GM21723 (cell line): ENCODE measurements around the gene GTF3C6.
"Not testable (repeated sequence)": the region's sequence is repeated elsewhere in the genome, so short reads cannot be mapped to it uniquely, and the experiment has no call there.

Experiments
- ATAC-seq: cut with Tn5 transposase; IDR thresholded peaks from one replicate; pipeline ENCODE4 v1.9.1; 2021; ENCODE audit warnings: mild to moderate bottlenecking, moderate library complexity; ENCODE audit not compliant: unreplicated experiment

Gene GTF3C6

DNA sequence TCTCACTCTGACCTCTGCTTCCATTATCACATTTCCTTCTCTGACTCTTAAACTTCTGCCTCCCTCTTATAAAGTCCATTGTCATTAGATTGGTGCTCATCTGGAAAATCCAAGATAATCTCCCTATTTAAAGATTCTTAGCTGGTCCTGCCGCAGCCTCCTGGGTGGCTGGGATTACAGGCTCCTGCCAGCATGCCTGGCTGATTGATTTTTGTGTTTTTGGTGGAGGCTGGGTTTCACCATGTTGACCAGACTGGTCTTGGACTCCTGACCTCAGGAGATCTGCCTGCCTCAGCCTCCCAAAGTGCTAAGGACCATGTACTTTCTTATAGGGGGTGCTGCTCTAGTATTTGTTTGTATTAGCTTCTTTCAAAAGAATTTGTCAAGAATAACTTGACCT lies 18.1 kb downstream of the GTF3C6 start:
- ATAC-seq: no peak

DNA sequence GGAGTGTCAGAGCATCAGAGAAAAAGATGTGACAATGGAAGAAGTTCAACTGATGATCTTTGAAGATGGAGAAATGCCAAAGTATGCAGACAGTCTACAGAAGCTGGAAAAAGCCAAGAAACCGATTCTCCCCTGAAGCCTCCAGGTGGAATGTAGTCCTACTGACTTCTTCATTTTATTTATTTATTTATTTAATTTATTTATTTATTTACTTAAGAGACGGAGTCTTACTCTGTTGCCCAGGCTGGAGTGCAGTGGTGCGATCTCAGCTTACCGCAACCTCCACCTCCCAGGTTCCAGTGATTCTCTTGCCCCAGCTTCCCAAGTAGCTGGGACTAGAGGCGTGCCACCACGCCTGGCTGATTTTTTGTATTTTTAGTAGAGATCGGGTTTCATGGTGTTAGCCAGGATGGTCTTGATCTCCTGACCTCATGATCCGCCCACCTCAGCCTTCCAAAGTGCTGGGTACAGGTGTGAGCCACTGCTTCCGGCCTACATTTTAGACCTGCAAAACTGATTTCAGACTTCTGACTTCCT lies 21.1 kb downstream of the GTF3C6 start:
- ATAC-seq: no peak

DNA sequence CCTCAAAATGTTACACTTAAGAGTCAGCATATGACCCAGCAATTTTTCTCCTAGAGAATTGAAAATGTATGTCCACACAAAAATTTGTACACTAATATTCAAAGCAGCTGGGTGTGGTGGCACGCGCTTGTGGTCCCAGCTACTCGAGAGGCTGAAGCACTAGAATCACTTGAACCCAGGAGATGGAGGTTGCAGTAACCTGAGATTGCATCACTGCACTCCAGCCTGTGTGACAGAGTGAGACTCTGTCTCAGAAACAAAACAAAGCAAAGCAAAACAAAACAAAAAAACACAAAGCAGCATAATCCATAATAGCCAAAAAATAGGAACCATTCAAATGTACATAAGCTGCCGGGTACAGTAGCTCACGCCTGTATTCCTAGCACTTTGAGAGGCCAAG lies 21.7 kb downstream of the GTF3C6 start:
- ATAC-seq: no peak

DNA sequence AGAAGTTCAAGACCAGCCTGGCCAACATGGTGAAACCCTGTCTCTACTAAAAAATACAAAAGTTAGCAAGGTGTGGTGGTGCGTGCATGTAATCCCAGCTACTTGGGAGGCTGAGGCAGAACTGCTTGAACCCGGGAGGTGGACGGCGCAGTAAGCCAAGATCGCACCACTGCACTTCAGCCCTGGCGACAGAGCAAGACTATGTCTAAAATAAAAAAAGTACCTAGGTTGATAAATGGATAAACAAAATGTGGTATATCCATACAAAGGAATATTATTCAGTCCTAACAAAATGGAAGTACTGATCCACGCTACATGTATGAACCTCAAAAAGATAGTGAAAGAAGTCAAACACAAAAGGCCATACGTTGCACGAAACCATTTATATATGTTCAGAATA lies 22.1 kb downstream of the GTF3C6 start:
- no peak for ATAC-seq

DNA sequence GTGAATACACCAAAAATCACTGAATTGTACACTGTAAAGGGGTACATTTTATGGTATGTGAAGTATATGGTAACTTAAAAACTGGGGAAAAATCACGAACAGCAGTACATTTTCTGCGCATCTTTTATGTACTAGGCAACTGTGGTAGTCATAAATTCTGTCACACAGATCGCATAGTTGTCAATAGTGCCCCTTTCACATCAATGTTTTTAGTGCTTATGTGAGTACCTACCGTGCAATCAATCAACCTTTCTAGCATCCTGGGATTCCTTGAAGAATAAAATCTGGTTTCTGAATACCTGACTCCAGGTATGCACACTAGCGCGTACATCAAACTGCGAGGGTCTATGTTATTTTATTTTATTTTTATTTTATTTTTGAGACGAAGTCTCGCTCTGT lies 22.7 kb downstream of the GTF3C6 start:
- no peak for ATAC-seq

DNA sequence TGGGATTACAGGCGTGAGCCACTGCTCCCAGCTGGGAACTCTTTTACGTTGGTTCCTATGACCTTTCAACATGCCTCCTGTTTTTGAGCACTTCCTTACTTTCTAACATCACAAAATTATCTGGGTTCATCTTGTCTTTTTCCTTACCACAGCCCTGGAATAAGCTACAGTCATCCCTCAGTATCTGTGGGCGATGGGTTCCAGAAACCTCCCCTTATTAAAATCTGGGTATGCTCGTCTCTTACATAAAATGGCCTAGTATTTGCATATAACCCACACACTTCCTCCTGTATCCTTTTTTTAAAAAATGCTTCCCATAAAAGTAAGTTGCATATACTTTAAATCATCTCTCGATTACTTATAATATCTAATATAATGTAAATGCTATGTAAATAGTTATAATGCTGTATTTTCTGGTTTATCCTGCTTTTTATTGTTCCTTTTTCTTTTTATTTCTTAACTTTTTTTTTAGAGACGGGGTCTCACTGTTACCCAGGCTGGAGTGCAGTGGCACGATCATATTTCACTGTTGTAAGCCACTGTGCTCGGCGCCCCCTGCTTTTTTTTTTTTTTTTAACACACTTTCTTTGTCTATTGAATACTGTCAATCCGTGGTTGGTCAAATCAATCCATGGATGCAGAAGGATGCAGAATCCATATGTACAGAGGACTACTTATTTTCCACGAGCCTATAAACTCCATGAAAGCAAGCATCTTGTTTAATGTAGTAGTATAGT lies 32.5 kb downstream of the GTF3C6 start:
- no peak for ATAC-seq

DNA sequence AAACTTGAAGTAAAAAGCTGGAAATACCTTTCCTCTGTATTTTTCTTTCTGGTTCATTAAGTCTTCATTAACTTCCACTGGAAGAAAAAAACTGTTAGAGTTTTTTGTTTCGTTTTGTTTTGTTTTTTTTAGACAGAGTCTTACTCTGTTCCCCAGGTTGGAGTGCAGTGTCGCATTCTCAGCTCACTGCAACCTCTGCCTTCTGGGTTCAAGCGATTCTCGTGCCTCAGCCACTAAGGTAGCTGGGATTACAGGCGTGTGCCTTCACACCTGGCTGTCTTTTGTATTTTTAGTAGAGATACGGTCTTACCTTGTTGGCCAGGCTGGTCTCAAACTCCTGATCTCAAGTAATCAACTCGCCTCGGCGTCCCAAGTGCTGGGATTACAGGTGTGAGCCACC lies 38.2 kb downstream of the GTF3C6 start:
- no peak for ATAC-seq

DNA sequence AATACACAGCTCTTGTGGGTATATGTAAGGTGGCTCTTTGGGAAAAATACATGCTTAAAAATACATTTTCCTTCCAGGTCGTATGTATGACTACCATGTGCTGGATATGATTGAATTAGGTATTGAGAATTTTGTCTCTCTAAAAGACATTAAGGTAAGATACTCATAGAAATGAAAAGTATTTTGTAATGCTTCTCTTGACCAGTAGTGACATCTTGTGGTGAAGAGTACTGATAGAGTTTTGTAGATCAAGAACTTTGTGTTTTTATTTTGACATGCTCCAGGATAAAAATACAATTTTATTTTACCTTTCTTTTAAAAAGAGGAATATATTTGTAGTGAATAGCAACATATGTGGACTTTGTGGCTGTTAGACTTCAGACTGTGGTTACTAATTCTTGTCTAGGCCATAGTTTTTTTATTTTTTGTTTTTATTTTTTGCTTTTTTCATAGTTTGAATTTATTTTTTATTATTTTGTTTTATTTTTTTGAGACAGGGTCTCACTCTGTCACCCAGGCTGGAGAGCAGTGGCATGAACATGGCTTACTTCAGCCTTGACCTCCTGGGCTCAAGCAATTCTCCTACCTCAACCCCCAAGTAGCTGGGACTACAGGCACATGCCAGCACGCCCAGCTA lies 41.2 kb downstream of the GTF3C6 start:
- no peak for ATAC-seq

DNA sequence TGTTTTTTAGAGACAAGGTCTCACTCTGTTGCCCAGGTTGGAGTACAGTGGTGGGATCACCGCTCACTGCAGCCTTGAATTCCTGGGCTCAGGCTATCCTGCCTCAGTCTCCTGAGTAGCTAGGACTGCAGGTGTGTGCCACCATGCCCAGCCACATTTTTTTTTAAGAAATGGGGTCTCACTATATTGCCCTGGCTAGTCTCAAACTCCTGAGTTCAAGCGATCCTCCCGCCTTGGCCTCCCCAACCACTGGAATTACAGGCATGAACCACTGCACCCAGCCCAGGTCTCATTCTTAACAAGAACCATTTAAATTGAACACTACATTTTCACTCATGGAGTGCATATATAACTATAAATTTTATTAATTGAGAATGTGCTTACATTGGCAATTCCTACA lies 43.8 kb downstream of the GTF3C6 start:
- ATAC-seq: no peak

DNA sequence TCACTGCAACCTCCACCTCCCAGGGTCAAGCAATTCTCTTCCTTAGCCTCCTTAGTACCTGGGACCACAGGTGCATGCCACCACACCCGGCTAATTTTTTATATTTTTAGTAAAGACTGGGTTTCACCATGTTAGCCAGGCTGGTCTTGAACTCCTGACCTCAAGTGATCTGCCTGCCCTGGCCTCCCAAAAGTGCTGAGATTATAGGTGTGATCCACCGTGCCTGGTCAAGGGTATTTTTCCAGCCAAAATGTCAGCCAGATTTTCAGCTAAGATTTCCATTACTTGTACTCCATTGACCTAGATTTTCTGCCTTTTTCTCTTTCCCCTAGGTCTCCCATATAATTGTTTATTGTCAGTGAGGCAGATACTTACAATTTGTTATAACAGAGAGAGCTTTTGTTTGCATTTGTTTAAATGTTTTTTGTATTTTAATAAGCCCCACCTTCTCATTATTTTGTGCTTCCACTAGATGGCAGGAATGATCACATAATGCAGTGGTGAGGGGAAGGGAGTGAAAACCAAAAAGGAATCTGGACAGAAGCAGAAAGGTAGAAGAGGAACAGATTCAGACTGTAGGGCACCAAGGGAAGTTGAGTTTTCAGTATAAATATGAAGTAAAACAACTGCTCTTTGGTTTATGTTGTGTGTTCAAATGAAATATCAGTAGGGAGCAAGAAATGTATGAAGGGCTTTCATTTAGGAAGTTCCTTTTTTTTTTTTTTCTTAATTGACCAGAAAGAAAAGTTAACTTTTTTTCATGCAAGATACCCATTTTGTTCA lies 53.0 kb downstream of the GTF3C6 start:
- ATAC-seq: peak; percentile 65

DNA sequence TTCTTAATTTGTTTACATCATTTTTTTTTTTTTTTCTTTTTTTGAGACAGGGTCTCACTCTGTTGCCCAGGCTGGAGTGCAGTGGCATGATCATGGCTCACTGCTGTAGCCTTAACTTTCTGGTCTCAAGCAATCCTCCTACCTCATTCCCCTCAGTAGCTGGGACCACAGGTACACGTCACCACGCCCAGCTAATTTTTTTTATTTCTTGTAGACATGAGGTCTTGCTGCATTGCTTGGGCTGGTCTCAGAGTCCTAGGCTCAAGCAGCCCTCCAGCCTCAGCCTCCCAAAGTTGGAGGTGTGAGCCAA lies 53.6 kb downstream of the GTF3C6 start:
- no peak for ATAC-seq

DNA sequence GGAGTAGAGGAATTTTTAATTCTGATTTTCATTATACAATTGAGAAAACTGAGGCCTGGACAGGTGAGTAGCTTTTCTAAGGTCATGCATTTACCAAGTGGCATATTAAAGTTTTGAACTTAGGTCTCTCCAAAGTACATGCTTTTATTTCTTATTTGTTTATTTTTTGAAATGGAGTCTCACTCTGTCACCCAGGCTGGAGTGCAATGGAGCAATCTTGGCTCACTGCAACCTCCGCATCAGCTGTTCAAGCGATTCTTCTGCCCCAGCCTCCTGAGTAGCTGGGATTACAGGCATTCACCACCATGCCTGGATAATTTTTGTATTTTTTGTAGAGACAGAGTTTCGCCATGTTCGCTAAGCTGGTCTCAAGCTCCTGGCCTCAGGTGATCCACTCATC lies 54.0 kb downstream of the GTF3C6 start:
- not testable (repeated sequence) for ATAC-seq

DNA sequence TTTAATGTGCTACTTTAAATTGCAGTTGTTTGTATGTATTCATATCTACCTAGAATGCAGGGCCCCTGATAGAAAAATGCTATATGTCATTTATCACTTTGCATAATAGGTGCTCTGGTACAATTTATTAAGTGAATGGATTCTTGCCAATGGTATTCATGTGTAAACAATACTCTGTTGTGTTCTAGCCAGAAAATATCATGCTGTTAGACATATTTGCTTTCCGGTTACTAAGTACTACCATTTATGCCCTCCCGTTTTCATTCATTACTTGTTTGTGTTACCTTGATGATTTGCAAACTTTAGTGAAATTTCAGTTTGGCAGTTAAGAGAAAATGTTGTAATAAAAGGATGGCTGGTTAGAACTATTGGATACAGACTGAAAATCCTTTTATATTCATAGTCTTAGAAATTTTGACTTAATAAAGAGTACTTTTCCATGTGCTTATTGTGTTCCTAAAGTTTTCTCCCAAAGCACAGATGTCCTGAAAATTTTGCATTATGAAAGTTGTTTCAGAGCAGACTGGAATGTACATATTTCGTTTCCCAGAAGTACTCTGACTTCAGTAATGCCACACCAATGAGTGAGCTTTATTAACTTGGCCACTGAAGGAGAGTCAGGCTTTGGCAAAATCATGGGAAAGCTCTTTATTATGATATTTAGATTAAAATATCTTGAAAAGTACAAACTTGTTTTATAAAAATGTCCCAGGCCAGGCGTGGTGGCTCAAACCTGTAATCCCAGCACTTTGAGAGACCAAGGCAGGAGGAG lies 54.8 kb downstream of the GTF3C6 start:
- ATAC-seq: no peak

DNA sequence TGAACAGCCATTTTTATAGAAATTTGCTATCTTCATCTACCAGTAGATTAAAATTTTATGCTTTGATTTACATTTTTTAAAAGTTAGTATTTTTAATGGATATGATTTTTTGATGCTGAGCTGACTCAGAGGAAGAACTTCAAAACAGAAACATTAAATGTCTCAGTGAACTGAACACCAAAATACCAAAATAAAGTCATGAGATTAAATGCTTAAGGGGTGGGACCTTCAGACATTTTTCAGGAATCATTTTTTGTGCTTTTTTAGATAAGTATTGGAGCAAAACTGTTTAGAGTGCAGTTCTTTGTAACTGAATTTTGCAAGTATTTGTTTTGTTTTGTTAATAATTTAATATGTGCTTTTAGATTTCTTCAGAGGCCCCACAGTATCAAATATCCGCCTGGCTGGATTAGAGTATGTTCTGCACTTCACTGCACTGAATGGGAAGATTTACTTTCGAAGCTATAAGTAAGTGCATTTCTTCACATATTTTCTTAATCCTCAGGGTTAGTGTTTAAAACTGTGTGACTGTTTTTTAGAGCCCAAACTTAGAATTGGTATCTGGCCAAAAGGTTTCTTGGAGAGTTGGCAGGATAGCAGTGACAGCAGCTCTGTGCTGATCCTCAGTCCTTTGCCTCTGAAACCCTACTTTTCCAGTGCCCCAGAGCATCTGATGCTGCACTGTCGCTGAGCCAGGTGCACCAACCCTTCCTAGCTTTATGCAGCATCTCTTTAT lies 57.1 kb downstream of the GTF3C6 start:
- ATAC-seq: no peak

DNA sequence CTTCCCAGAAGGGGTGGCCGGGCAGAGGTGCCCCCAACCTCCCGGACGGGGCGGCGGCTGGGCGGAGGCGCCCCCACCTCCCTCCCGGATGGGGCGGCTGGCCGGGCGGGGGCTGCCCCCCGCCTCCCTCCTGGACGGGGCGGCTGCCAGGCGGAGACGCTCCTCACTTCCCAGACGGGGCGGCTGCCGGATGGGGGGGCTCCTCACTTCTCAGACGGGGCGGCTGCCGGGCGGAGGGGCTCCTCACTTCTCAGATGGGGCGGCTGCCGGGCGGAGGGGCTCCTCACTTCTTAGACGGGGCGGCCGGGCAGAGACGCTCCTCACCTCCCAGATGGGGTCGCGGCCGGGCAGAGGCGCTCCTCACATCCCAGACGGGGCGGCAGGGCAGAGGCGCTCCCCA lies 58.7 kb downstream of the GTF3C6 start:
- not testable (repeated sequence) for ATAC-seq
